Measurements from ENCODE around the gene PANX3.
A peak's percentile ranks its signal among the peaks of the same experiment; 100 is the strongest.
"Not testable (repeated sequence)": the region's sequence is repeated elsewhere in the genome, so short reads cannot be mapped to it uniquely, and the experiment has no call there.

The PANX3 gene

GRCh38 chr11:124611064-124611463 lies at the start of gene PANX3:
Gene PANX3, plus strand, starts transcription at chr11:124611428. Its CDS starts 129 bp downstream, at chr11:124611557.
- DNase-seq: no peak

- no peak for DNase-seq
Observed at GRCh38 chr11:124569697-124570096, 41.5 kb upstream of the PANX3 start, which contains the start of gene OR8A1. Gene OR8A1, plus strand, starts transcription at chr11:124569997. Its CDS starts 123 bp downstream, at chr11:124570120.

- DNase-seq: no peak
Observed at GRCh38 chr11:124570160-124570559, 41.1 kb upstream of the PANX3 start.

GRCh38 chr11:124577716-124578427 lies 33.4 kb upstream of the PANX3 start:
- no peak for DNase-seq

- no peak for DNase-seq
Observed at GRCh38 chr11:124578761-124579160, 32.5 kb upstream of the PANX3 start.

DNA sequence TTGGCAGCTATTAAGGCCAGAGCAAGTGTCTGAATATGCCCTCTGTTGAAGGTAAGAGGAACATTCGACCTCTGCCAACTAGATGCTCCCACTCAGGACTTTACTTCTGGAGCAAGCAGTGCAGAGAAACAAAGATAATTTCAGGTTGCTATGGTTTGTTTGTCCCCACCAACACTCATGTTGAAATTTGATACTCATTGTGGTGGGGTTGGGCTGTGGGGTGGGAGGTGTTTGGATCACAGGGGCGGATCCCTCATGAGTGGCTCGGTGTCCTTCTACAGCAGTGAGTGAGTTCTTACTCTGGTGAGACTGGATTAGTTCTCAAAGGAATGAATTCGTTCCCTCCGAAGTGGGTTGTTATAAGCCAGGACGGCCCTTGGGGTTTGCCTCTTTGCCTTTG lies 29.4 kb upstream of the PANX3 start:
- DNase-seq: no peak

DNA sequence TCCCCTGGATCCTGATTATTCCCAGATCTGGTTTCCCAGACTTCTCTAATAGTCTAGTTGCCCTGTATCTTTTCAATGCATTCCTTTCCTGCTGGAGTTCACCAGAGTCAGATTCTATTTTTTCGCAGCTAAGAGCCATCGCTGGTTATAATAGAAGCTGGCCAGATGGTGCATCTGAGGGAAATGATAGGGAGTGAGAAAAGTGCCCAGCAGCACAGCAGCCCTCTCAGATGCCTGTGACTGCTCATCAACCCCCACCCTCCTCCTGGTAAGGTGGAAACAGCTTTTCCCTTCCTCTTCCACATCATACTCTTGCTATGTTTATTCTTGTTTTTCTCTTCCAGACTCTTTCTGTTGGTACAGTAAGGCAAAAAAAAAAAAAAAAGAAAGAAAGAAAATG lies 28.7 kb upstream of the PANX3 start:
- no peak for DNase-seq

- DNase-seq: no peak
Observed at GRCh38 chr11:124583781-124584180, 27.4 kb upstream of the PANX3 start.

DNA sequence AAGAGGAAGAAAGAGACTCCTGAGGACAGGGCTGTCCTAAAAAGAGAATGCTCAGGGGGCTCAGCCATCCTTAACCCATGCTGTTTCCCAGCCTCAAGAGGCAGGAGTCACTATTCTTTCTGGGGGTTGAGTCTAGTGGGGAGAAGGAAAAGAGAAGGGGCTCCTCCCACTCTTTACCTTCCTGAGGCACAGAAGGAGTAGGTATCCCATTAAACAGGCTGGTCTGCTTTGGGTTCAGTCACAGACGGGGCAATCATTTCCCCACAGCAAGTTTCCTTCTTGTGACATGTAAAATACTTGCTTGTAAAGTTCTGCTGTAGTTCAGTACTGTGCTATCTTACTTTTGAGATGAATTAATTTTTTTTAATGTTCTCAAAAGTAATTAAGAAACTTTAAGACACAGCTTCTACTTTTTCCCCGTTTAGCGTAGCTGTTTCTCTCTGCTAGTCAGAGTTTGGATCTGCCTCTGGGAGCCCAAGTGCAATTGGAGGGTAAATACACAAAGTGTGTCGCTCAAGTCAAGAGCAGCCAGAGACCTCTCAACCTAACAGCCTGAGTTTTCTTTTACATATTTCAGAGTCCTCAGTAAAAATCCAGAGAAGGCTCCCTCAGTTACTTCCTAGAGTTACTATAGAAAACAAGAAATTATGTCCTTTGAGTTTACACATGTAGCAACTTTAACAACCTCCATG lies 26.4 kb upstream of the PANX3 start:
- no peak for DNase-seq

DNA sequence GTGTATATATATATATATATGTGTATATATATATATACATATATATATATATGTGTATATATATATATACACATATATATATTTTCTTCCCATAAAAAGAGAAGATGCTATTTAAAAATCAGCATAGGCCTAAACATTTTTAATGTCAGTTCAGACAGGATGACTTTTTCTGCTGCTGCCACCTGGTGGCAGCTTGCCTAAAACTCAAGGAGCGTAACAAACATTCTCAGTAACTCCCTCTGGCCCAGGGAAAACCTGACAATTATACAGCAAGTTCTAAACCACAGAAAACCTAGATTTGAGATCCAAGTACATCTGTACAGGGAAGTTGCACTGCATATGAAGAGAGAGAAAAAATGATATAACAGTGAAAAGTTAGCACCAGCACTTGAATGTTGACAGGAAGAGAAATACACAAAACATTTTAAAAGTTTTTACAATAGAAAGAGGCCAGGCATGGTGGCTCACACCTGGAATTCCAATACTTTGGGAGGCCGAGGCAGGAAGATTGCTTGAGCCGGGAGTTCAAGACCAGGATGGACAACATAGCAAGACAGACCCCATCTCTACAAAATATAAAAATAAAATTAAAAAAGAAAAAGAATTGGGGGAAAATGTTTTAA lies 24.9 kb upstream of the PANX3 start:
- DNase-seq: peak; percentile 6 to 39

DNA sequence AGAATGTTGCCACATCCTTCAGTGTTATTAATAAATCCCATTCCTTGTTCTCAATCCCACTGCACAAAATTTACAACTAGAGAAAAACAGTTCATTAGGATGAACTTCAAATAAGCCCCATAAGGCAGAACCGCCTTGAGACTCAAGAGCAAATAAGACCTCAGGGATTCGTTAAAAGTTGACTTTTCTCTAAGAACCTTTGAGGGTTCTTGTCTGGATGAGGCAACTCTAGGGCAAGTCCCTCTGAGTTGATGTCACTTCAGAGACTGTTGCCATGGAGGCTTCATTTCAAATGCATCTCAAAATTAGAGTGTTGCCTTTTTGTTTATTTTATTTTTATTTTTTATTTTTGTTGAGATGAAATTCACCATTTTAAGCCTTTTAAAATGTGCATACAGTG lies 19.8 kb upstream of the PANX3 start:
- no peak for DNase-seq

GRCh38 chr11:124592627-124593026 lies 18.6 kb upstream of the PANX3 start:
- no peak for DNase-seq

DNA sequence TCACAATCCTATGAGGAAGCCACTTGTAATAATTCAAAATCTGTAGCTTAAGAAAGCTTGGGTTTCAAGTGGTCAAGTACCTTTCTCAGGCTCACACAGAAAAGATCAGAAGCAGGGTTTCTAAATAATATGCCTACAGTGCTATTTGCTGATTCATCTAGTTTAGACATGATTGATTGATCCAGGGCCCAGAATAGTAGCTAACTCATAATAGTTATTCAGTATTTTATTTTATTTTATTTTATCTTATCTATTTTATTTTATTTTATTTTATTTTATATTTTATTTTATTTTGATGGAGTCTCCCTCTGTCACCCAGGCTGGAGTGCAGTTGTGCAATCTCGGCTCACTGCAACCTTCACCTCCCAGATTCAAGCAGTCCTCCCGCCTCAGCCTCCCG lies 15.9 kb upstream of the PANX3 start:
- no peak for DNase-seq

DNA sequence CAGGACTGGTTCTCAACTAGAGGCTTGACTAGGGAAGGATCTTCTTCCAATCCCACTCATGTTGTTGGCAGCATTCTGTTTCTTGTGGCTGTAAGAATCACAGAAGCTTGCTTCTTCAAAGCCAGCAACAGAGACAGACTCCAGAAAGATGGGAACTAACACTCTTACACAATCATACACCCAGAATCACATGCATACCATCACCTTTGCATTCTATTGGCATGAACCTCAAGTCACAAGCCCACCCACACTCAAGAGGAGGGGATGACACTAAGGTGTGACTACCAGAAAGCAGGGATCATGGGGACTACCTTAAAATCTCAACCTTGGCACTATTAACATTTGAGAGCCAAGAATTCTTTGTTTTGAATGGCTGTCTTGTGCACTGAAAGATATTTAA lies 13.6 kb upstream of the PANX3 start:
- DNase-seq: no peak

DNA sequence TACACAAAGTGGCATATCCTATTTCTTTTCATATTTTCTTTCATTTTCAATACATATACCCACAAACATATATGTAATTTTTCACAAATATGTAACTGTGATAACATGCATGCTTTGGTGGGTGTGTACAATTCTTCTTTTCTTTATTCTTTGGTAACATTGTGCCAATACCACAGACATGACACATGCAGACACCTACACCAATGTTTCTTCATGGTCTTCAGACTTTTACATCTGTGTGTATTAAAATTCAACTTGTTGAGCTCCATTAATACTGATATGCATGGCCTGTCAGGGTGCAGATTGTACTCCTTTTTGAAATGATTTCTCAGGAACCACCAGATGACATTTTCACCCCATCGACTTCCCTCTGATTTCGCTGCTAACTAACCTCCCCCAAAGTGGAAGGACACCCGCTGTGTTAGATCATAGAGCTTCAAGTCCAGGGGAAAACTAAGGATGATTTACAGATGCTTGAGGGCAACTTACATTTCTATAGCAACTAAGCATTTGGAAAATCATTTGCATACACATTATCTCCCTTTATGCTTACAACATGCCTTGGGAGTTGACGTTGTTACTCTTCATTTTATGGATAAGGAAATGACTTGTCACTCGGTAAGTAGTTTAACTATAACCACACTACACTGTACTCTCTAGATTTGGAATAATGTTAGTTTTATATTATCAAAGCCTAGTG lies 10.5 kb upstream of the PANX3 start:
- DNase-seq: no peak

- no peak for DNase-seq
Observed at GRCh38 chr11:124602193-124602592, 9.0 kb upstream of the PANX3 start.

DNA sequence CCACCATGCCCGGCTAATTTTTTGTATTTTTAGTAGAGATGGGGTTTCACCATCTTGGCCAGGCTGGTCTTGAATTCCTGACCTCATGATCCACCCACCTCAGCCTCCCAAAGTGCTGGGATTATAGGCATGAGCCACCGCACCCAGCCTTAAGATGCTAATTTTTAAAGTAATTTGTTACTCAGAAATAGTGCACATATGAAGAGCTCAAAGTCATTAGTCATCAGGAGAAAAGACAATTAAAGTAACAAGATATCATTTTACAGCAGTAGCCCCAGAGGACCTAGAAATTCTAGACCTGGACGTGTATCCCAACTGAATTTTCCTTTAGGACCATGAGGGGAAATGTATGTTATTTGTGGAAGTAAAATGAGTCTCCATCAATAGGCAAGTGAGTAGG lies 8.5 kb upstream of the PANX3 start:
- DNase-seq: not testable (repeated sequence)

DNA sequence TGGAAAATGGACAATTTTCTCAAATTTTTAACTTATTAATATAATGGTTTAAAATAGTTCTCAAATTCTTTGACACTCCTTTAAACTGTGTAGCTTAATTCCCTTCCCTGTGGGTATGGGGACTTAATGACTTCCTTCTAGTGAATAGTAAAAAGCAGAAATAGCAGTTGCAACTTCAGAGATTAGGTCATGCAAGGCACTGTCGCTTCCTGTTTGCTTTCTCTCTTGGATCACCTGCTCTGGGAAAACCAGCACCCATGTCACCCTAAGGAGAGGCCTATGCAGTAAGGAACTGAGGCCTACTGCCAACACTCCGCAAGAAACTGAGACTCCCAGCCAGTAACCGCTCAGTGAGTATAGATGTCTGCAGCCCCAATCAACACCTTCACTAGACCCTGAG lies 5.5 kb upstream of the PANX3 start:
- no peak for DNase-seq

DNA sequence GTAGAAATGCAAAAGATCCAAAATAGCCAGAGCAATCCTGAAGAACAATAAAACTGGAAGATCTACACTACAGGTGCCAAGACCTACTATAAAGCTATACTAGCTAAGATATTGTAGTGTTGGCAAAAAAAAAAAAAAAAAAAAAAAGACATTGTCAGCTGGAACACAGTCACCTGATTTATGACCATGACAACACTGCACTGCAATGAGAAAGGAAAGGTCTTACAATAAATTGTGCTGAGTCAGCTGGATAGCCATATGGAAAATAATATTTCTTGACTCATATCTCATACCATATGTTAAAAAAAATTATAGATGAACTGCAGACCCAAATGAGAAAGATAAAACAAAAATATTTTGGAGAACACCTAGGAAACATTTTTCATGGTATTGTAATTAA lies 3.1 kb upstream of the PANX3 start:
- no peak for DNase-seq

- DNase-seq: no peak
Observed at GRCh38 chr11:124610295-124610694, 933 bp upstream of the PANX3 start.

DNA sequence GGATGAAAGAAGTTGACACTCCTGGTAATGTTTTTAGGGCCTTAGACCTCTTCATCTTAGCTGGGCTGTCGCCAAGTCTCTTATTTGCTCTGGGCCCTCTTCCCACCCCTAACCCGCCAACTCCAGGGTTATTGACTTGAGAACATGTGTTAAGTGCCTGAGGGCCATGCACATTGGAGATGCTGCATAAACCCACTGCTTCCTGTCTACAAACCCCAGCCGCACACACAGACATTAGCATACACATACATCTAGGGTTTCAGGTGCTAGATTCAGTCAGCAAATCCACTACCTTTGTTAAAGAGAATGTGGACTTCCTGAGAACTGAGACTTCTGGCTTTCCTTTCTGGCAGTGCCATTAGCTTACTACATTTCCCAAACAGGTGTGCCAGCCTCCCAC lies 817 bp downstream of the PANX3 start:
- no peak for DNase-seq

GRCh38 chr11:124612567-124613246 lies 1.5 kb downstream of the PANX3 start:
- no peak for DNase-seq

DNA sequence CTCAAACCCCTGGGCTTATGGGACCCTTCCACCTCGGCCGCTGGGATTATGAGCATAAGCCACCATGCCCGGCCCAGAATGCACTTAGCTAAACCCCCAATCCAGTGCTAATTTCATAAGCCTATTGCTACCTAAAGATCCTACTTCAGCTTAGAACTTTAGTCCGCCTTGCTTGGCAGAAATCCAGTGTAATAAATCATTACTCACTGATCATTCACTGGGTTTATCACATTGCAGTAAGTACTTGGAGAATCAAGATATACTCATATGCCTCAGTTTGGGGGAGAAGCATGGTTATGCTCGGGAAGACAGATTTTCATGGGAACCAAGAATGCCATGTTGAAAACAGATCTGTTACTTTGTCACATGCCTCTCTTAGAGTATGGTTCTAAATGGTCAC lies 7.6 kb downstream of the PANX3 start:
- DNase-seq: no peak
